Peyer's patch (tissue), 4 donors: ENCODE data around the gene UBE3A.

Experiments used
- POLR2A ChIP-seq, 2 donors: fragments of 450-650 bp; IDR thresholded peaks; one replicate each; pipeline ENCODE4 v1.5.1; 2017; ENCODE audit warnings: antibody characterized with exemption in 2 of 2, mild to moderate bottlenecking in 2 of 2, moderate library complexity in 2 of 2
- TF ChIP-seq, protein P1 (sequence below), 6 experiments: fragments of 450-650 bp in 4 of 6; fragments of 200-600 bp in 2 of 6; sonication (generic) in 1 of 6; IDR thresholded peaks; one replicate each; pipeline ENCODE4 v1.5.1; 2017 to 2019; ENCODE audit warnings: antibody characterized with exemption in 6 of 6, mild to moderate bottlenecking in 3 of 6, moderate library complexity in 1 of 6

DNA sequence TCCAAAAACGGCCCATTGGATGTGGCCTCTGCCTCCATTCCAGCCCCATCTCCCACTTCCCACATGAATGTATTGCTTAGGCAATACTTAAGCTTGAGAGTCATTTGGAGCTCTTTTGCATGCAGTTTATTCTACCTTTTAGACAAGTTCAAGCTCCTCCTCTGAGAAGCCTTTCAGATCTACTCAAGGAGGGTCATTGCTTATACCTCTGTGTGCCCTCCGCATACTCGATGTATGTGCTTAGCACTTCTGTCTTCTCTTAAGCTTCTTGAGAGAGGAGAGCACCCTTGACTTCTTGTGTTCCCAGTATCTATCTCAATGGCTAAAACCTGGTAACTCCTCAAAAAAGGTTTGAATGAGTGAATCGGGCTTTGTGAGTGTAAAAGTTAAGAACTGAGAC, 6.6 kb upstream of the UBE3A start:
- TF ChIP-seq, protein P1, sequence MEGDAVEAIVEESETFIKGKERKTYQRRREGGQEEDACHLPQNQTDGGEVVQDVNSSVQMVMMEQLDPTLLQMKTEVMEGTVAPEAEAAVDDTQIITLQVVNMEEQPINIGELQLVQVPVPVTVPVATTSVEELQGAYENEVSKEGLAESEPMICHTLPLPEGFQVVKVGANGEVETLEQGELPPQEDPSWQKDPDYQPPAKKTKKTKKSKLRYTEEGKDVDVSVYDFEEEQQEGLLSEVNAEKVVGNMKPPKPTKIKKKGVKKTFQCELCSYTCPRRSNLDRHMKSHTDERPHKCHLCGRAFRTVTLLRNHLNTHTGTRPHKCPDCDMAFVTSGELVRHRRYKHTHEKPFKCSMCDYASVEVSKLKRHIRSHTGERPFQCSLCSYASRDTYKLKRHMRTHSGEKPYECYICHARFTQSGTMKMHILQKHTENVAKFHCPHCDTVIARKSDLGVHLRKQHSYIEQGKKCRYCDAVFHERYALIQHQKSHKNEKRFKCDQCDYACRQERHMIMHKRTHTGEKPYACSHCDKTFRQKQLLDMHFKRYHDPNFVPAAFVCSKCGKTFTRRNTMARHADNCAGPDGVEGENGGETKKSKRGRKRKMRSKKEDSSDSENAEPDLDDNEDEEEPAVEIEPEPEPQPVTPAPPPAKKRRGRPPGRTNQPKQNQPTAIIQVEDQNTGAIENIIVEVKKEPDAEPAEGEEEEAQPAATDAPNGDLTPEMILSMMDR (IDR thresholded peaks at IDR 0.05) = no peak
- no peak for TF ChIP-seq POLR2A (IDR thresholded peaks at IDR 0.05)
